T-helper 1 cell treated with Interleukin-12 subunit alpha and Interleukin-12 subunit beta and Interleukin-4 antibody, amounts not matched to agents 30 μg/mL and 1 μg/mL, for 36 hours (primary cell): ENCODE data around the gene CFAP221.

Source experiments
- H3K27ac Mint-ChIP-seq: one replicate; pipeline ENCODE4 v1.8.0; 2021; ENCODE audit warnings: mild to moderate bottlenecking, mixed read lengths
- H3K27me3 Mint-ChIP-seq: one replicate; pipeline ENCODE4 v1.8.0; 2021; ENCODE audit warnings: low read depth, mixed read lengths
- H3K36me3 Mint-ChIP-seq: one replicate; pipeline ENCODE4 v1.8.0; 2021; ENCODE audit warnings: low read depth, mixed read lengths
- H3K4me1 Mint-ChIP-seq: one replicate; pipeline ENCODE4 v1.8.0; 2021; ENCODE audit warnings: low read depth, mixed read lengths
- H3K4me3 Mint-ChIP-seq: one replicate; pipeline ENCODE4 v1.8.0; 2021; ENCODE audit warnings: mild to moderate bottlenecking, moderate library complexity, mixed read lengths
- H3K9me3 Mint-ChIP-seq: one replicate; pipeline ENCODE4 v1.8.0; 2021; ENCODE audit warnings: mixed read lengths

CFAP221 gene

GRCh38 chr2:119694470-119694844 lies 150.2 kb downstream of the CFAP221 start:
- Mint-ChIP-seq H3K4me3 (no peak overlapping the region), H3K27me3 (no peaks in the 10 kb centered on the region), H3K9me3 (no peaks in the 10 kb centered on the region), H3K36me3 (peaks cover 6% of the 10 kb centered on the region), H3K27ac (no peak overlapping the region), H3K4me1 (peaks cover 15% of the 10 kb centered on the region)

GRCh38 chr2:119694845-119695521 lies 150.7 kb downstream of the CFAP221 start:
- Mint-ChIP-seq H3K27me3 (peaks cover 3% of the 10 kb centered on the region), H3K9me3 (no peaks in the 10 kb centered on the region), H3K4me1 (peaks cover 15% of the 10 kb centered on the region), H3K4me3 (no peak overlapping the region), H3K36me3 (peaks cover 6% of the 10 kb centered on the region), H3K27ac (peak overlapping the region; percentile 29)

DNA sequence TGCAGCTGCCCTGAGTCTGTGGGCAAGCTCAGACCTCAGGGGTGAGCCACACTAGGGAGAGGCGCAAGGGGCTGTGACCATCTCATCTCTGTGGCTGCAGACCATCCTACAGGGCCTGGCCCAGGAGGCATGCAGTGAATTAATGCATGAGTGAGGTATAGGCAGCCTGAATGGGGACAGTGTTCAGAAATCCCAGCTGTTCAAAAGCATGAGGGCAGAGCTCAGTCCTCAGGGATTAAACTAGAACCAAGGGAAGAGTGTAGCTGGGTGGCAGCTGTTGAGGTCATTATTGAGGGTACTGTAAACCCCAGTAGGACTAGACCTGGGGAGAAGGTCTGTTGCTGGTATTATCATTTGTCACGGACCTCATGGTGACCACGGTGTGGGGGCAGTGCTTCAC lies 151.8 kb downstream of the CFAP221 start:
- H3K27ac Mint-ChIP-seq, result no peak overlapping the region
- no peak overlapping the region for H3K4me3 Mint-ChIP-seq
- peaks cover 15% of the 10 kb centered on the region for H3K4me1 Mint-ChIP-seq
- peaks cover 5% of the 10 kb centered on the region for H3K27me3 Mint-ChIP-seq
- peaks cover 4% of the 10 kb centered on the region for H3K36me3 Mint-ChIP-seq
- no peaks in the 10 kb centered on the region for H3K9me3 Mint-ChIP-seq

- no peak overlapping the region for H3K27ac Mint-ChIP-seq
- H3K36me3 Mint-ChIP-seq, result peaks cover 4% of the 10 kb centered on the region
- peaks cover 10% of the 10 kb centered on the region for H3K27me3 Mint-ChIP-seq
- peaks cover 15% of the 10 kb centered on the region for H3K4me1 Mint-ChIP-seq
- H3K9me3 Mint-ChIP-seq, result no peaks in the 10 kb centered on the region
- no peak overlapping the region for H3K4me3 Mint-ChIP-seq
Measured at GRCh38 chr2:119696494-119697030, 152.3 kb downstream of the CFAP221 start.

GRCh38 chr2:119697290-119698020 lies 153.2 kb downstream of the CFAP221 start:
- Mint-ChIP-seq H3K4me1 (peaks cover 15% of the 10 kb centered on the region), H3K4me3 (no peak overlapping the region), H3K27me3 (peaks cover 11% of the 10 kb centered on the region), H3K36me3 (peaks cover 4% of the 10 kb centered on the region), H3K9me3 (no peaks in the 10 kb centered on the region), H3K27ac (no peak overlapping the region)

DNA sequence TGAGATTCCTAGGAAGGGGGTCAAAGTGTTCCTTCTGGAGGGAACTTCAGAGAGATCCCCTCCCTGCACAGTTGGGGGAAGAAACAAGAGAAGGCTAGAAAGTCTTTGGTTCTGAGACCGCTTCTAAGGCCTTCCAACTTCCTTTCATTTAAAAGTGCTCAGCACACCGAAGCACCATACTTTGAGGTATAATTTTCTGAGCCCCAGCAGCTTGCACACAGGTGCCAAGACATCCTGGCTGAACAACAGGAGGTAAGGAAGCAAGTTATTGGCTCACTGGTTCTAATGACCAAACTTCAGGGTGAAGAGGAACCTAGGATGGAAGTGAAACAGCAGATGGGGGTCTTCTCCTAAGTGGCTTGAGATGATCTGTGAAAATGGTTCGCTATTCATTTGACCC lies 154.0 kb downstream of the CFAP221 start:
- no peaks in the 10 kb centered on the region for H3K9me3 Mint-ChIP-seq
- H3K27me3 Mint-ChIP-seq, result peaks cover 11% of the 10 kb centered on the region
- no peak overlapping the region for H3K4me3 Mint-ChIP-seq
- H3K36me3 Mint-ChIP-seq, result peaks cover 4% of the 10 kb centered on the region
- H3K27ac Mint-ChIP-seq, result no peak overlapping the region
- peaks cover 15% of the 10 kb centered on the region for H3K4me1 Mint-ChIP-seq

DNA sequence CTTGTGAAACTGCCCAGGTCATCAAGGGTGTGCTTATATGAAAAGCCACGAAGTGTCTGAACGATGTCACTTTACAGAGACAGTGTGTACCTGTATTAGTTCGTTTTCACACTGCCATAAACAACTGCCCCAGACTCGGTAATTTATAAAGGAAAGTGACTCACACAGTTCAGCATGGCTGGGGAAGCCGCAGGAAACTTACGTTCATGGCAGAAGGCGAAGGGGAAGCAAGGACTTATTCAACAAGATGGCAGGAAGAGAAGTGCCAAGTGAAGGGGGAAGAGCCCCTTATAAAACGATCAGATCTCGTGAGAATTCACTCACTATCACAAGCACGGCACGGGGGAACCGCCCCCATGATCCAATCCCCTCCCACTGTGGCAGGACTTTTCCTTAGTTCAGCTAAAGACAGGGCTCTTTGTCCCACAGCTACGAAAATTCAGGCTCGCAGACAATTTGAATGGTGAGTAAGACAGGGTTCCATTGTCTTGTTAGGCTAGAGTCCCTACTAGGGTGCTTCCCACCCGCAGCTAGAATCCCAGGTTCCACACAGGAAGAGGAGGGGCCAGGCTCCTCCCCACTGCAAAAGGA lies 154.9 kb downstream of the CFAP221 start:
- Mint-ChIP-seq H3K4me1 (peaks cover 15% of the 10 kb centered on the region), H3K27me3 (peaks cover 11% of the 10 kb centered on the region), H3K9me3 (no peaks in the 10 kb centered on the region), H3K36me3 (peaks cover 1% of the 10 kb centered on the region), H3K27ac (no peak overlapping the region), H3K4me3 (no peak overlapping the region)

DNA sequence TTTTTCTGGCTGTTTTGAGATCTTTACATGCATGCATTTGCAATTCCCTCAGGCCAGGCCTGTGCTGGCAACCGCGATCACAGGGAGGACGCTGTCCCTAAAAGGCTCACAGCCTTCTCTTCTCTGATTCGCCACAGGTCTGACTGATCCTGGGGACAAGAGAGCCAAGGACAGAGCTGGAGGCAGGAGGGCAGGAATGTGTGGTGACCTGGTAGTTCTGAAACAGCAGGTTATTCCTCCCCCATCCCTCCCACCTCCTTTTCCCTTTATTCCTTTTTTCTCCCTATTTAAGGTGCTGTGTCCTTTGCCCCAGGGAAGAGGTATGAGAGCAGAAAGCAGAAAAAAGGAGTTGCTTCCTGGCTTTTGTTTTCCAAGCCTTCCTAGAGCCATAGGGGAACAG lies 156.6 kb downstream of the CFAP221 start:
- Mint-ChIP-seq H3K27me3 (peaks cover 11% of the 10 kb centered on the region), H3K27ac (no peak overlapping the region), H3K36me3 (peaks cover 1% of the 10 kb centered on the region), H3K4me1 (peaks cover 16% of the 10 kb centered on the region), H3K9me3 (peaks cover 6% of the 10 kb centered on the region), H3K4me3 (no peak overlapping the region)

GRCh38 chr2:119701352-119701751 lies 157.1 kb downstream of the CFAP221 start:
- no peak overlapping the region for H3K27ac Mint-ChIP-seq
- H3K36me3 Mint-ChIP-seq, result peaks cover 1% of the 10 kb centered on the region
- peaks cover 16% of the 10 kb centered on the region for H3K4me1 Mint-ChIP-seq
- H3K4me3 Mint-ChIP-seq, result no peak overlapping the region
- H3K9me3 Mint-ChIP-seq, result peaks cover 6% of the 10 kb centered on the region
- peaks cover 11% of the 10 kb centered on the region for H3K27me3 Mint-ChIP-seq

DNA sequence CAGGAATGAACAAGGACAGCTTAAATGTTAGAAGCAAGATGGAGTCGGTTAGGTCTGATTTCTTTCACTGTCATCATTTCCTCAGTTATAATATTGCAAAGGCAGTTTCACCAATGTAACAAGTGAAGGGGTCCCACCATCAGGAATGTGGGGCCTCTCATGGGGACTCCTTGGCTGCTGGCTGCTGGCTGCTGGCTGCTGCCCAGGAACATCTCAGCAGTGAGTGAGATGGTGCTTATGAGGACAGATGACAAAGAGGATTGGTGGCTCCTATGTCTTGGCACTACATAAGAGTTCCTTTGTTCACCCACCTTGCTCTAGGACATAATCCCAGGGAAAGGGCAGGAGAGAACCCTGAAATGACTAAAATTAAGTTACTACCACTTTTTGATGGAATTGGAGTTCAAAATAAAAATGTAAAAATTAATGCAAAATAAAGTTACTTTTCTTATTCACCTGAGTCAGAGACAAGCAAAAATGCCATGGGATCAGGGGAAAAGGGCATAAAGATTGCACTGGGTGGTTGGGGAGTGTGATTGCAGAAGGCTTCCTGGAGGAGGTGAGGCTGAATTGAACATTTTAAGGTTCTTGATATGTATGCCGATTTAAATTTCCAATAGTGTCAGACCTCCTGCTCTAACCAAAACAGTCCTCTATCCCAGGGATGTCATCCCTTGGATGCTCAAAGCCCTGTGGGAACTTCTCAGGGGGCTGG lies 158.1 kb downstream of the CFAP221 start:
- H3K36me3 Mint-ChIP-seq, result peaks cover 1% of the 10 kb centered on the region
- peaks cover 14% of the 10 kb centered on the region for H3K4me1 Mint-ChIP-seq
- no peak overlapping the region for H3K4me3 Mint-ChIP-seq
- peaks cover 11% of the 10 kb centered on the region for H3K27me3 Mint-ChIP-seq
- no peak overlapping the region for H3K27ac Mint-ChIP-seq
- H3K9me3 Mint-ChIP-seq, result peaks cover 6% of the 10 kb centered on the region

DNA sequence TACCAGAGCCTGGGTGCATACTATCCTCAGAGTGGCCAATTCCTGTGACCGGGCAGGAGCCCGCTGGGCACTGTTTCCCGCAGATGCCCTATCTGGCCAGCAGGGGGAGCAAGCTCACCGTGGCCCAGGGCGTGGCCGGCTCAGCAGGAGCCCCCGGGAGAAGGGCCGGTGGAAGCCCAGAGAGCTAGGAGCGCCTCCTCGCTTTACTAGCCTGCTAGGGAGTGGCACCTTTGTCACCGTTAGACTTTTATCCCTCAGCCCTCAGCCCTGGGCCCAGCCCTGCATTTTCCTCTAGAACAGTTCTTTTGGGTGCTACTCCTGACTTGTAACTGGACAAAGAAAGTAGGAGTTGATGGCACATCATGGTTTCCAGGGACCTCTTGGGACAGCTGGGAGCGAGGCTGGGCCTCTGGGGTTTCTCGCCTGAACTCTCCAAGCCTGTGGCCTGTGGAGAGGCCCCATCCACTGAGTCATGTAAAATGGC lies 158.7 kb downstream of the CFAP221 start:
- H3K27me3 Mint-ChIP-seq, result peaks cover 11% of the 10 kb centered on the region
- no peak overlapping the region for H3K27ac Mint-ChIP-seq
- peaks cover 6% of the 10 kb centered on the region for H3K9me3 Mint-ChIP-seq
- no peaks in the 10 kb centered on the region for H3K36me3 Mint-ChIP-seq
- H3K4me1 Mint-ChIP-seq, result peaks cover 10% of the 10 kb centered on the region
- H3K4me3 Mint-ChIP-seq, result no peak overlapping the region

DNA sequence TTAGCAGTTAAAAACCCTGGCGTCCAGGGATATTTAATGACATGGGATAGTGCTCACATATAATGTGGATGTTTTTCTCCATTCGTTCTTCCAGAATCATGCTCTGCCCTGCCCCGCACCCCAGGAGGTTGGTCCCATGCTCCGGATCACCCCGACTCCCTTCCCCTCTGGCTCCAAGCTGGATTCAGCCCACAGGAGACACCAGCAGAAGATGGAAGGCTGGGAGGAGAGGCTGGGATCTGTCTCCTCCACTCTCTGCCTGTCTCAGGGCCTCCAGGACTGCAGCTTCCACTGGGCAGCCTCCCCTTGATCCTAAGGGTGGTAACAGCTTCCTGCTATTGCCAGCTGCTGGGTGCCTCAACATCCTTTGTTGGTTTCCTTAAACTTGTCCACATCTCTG lies 159.3 kb downstream of the CFAP221 start:
- Mint-ChIP-seq H3K9me3 (peaks cover 6% of the 10 kb centered on the region), H3K4me3 (no peak overlapping the region), H3K27ac (no peak overlapping the region), H3K27me3 (peaks cover 11% of the 10 kb centered on the region), H3K36me3 (no peaks in the 10 kb centered on the region), H3K4me1 (peaks cover 7% of the 10 kb centered on the region)

DNA sequence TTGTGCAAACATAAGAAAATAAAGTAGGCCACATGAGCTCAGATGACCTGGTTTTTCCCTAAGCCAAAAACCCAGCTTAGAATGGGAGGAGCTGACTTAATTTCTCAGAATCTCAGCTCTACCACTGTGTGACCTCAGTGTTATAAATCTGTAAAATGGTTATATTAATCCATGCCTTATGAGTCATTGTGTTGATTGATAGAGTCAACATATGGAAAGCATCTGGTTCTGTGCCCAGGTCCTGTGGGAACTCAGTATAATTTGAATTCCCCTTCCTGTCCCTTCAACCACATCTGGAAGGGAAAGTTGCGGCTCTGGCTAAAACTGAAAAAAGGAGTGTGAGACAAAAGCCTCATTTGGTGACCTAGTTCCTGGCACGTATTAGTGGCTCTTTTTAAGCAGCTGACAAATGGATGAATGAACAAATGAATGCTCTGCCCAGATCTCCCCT lies 160.4 kb downstream of the CFAP221 start:
- H3K36me3 Mint-ChIP-seq, result no peaks in the 10 kb centered on the region
- peaks cover 11% of the 10 kb centered on the region for H3K27me3 Mint-ChIP-seq
- no peak overlapping the region for H3K27ac Mint-ChIP-seq
- H3K9me3 Mint-ChIP-seq, result peaks cover 6% of the 10 kb centered on the region
- H3K4me1 Mint-ChIP-seq, result peaks cover 7% of the 10 kb centered on the region
- no peak overlapping the region for H3K4me3 Mint-ChIP-seq

DNA sequence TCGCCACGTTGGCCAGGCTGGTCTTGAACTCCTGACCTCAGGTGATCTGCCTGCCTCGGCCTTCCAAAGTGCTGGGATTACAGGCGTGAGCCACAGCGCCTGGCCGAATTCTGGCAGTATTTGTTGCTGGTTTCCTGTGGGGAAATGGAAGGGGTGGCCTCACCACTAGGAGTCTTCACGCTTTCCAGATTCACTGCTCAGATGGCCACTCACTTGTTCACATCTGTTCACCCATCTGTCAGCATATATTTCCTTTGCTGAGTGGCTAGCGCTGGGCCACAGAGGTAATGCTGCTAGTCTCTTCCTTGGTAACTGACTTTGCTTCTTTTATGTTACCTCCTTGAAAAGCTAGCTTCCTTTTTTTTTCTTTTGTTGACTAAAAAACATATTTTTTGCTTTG lies 162.0 kb downstream of the CFAP221 start:
- peaks cover 5% of the 10 kb centered on the region for H3K27me3 Mint-ChIP-seq
- H3K36me3 Mint-ChIP-seq, result no peaks in the 10 kb centered on the region
- H3K4me3 Mint-ChIP-seq, result no peak overlapping the region
- peaks cover 6% of the 10 kb centered on the region for H3K9me3 Mint-ChIP-seq
- no peak overlapping the region for H3K27ac Mint-ChIP-seq
- H3K4me1 Mint-ChIP-seq, result peaks cover 7% of the 10 kb centered on the region
